CD4-positive, alpha-beta T cell treated with Interleukin-6 for 4 hours (primary cell): ENCODE measurements around the gene FIZ1.
"Not testable (repeated sequence)": the region's sequence is repeated elsewhere in the genome, so short reads cannot be mapped to it uniquely, and the experiment has no call there.

Source experiments
- DNase-seq: peaks from one replicate; pipeline ENCODE4 v3.0.0-alpha.2; 2020; ENCODE audit warnings: mixed read lengths

FIZ1 gene

GRCh38 chr19:55592391-55593090 lies 6.8 kb downstream of the FIZ1 start:
- DNase-seq = no peak

GRCh38 chr19:55591555-55591954 lies 7.8 kb downstream of the FIZ1 start:
- no peak for DNase-seq

- no peak for DNase-seq
These were observed 8.7 kb downstream of the FIZ1 start for GRCh38 chr19:55590617-55591016.

GRCh38 chr19:55590109-55590508 lies 9.2 kb downstream of the FIZ1 start:
- DNase-seq = no peak

GRCh38 chr19:55588738-55589137 lies 10.6 kb downstream of the FIZ1 start:
- DNase-seq = no peak

GRCh38 chr19:55586976-55587668 lies 12.2 kb downstream of the FIZ1 start:
- peak; percentile 90 for DNase-seq

GRCh38 chr19:55585658-55586339 lies 13.5 kb downstream of the FIZ1 start:
- peak; percentile 79 for DNase-seq

- no peak for DNase-seq
These were observed 14.4 kb downstream of the FIZ1 start for GRCh38 chr19:55584871-55585270.

- DNase-seq = not testable (repeated sequence)
These were observed 15.4 kb downstream of the FIZ1 start for GRCh38 chr19:55583897-55584296.

GRCh38 chr19:55582284-55582683 lies 17.0 kb downstream of the FIZ1 start:
- not testable (repeated sequence) for DNase-seq

GRCh38 chr19:55581823-55582223 lies 17.5 kb downstream of the FIZ1 start:
- DNase-seq = no peak

- peak; percentile 32 for DNase-seq
These were observed 18.0 kb downstream of the FIZ1 start for GRCh38 chr19:55581145-55581822.

GRCh38 chr19:55580628-55581144 lies 18.6 kb downstream of the FIZ1 start, which contains the start of gene ZNF579:
Gene ZNF579, minus strand, starts transcription at chr19:55580848. Its CDS starts 1,209 bp downstream, at chr19:55579639.
- DNase-seq = peak; percentile 77

- DNase-seq = peak; percentile 9
These were observed 19.3 kb downstream of the FIZ1 start for GRCh38 chr19:55579766-55580621.

- DNase-seq = no peak
These were observed 20.3 kb downstream of the FIZ1 start for GRCh38 chr19:55578761-55579747.

- no peak for DNase-seq
These were observed 21.1 kb downstream of the FIZ1 start for GRCh38 chr19:55578031-55578760.

GRCh38 chr19:55576746-55577145 lies 22.6 kb downstream of the FIZ1 start:
- no peak for DNase-seq

- not testable (repeated sequence) for DNase-seq
These were observed 25.4 kb downstream of the FIZ1 start for GRCh38 chr19:55573929-55574328.

GRCh38 chr19:55569477-55569876 lies 29.8 kb downstream of the FIZ1 start:
- not testable (repeated sequence) for DNase-seq
